GM18868 (cell line): ENCODE results near the gene USP48.
A peak's percentile ranks its signal among the peaks of the same experiment; 100 is the strongest.
"Not testable (repeated sequence)": the region's sequence is repeated elsewhere in the genome, so short reads cannot be mapped to it uniquely, and the experiment has no call there.

Experiments used
- ATAC-seq: cut with Tn5 transposase; IDR thresholded peaks from one replicate; pipeline ENCODE4 v1.9.1; 2021; ENCODE audit warnings: mild to moderate bottlenecking, moderate library complexity; ENCODE audit not compliant: unreplicated experiment

Gene USP48, protein sequence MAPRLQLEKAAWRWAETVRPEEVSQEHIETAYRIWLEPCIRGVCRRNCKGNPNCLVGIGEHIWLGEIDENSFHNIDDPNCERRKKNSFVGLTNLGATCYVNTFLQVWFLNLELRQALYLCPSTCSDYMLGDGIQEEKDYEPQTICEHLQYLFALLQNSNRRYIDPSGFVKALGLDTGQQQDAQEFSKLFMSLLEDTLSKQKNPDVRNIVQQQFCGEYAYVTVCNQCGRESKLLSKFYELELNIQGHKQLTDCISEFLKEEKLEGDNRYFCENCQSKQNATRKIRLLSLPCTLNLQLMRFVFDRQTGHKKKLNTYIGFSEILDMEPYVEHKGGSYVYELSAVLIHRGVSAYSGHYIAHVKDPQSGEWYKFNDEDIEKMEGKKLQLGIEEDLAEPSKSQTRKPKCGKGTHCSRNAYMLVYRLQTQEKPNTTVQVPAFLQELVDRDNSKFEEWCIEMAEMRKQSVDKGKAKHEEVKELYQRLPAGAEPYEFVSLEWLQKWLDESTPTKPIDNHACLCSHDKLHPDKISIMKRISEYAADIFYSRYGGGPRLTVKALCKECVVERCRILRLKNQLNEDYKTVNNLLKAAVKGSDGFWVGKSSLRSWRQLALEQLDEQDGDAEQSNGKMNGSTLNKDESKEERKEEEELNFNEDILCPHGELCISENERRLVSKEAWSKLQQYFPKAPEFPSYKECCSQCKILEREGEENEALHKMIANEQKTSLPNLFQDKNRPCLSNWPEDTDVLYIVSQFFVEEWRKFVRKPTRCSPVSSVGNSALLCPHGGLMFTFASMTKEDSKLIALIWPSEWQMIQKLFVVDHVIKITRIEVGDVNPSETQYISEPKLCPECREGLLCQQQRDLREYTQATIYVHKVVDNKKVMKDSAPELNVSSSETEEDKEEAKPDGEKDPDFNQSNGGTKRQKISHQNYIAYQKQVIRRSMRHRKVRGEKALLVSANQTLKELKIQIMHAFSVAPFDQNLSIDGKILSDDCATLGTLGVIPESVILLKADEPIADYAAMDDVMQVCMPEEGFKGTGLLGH

DNA sequence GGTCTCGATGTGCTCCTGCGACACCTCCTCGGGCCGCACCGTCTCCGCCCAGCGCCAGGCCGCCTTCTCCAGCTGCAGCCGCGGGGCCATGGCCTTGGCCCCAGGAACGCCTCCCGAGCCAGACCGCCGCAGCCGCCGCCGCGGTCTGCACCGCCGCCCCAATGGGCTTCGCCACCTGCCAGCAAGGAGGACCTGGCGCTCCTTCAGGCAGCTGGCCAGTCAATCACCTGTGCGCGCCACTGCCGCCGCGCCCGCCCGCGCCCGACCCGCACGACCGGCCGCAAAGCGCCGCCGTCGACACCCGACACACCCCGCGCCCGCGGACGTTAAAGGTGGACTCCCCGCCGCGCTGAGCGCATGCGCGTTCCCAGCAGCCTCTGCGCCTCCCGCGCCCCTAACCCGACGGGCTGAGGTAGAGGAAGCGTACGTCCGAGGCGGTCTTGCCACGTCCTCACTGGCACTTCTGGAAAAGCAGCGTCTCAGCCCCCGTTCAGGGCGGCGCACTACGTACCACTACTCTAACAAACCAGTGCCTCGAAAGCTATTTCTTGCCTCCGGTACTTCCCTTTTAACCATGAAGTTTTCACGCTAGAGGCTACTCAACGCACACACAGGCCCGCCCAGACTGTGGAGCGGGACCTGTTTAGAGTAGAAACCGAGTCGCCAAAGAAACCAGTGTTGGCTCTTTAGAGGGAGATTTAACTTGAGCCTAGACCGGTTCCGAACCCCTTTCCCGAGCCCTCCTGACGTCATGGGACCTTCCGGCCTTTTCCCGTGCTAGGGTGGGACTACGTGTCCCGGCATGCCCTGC is at the start of gene USP48:
Gene USP48 (minus strand): TSS at position 282 of the 811 bp plus-strand sequence. CDS start 192 bp downstream, at position 90.
- peak; percentile 68 for ATAC-seq

DNA sequence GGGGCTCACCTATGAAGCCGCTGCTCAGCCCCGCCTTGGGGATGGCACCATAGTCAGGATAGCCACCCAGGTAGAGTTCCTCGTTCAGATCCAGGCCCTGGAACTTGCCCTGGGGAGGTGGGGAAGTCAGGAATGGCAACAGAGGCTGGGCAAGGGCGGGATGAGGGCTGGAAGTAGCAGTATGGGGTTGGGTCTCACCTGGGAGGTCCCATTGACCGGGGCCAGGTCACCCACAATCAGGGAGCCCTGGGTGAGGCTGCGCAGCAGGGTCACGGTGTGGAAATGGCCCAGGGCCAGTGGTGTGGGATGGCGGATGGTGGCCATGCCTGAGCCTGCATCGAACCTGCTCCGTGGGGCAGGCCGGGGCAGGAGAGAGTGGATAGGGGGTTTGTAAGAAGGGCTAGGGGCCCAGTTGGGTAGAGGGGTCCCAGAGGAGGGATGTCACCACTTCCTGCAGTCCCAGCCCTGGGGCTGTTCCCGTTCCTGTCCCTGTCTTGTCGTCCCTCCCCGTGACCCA is 48.6 kb upstream of the USP48 start:
- ATAC-seq: no peak

DNA sequence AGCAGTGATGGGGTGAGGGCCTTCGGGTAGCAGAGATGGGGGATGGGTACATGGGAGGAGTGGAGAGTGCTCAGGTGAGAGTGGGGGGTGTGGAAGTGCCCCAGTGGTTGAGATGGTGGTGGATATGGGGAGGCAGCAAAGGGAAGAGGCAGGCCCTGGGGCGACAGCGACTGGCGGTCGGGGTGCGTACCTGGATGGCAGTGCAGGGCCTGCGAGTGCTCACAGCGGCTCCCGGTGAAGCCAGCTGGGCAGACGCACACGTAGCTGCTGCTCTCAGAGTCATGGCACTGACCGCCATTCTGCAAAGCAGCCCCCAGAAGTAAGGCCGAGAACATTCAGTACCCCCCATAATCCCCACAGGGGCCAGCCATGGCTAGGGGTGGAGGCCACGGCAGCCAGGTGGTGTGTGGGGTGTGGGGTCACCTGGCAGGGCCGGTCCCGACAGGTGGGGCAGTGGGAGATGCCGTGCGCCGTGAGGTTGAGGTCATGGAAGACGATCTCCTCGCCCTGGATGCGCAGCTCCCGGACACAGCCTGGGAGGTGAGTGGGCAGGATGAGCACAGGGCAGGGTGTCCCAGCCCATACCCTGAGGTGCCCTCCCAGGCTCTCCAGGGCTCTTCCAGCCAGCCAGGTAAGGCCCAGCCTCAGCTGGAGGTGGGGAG is 48.0 kb upstream of the USP48 start:
- ATAC-seq: no peak

DNA sequence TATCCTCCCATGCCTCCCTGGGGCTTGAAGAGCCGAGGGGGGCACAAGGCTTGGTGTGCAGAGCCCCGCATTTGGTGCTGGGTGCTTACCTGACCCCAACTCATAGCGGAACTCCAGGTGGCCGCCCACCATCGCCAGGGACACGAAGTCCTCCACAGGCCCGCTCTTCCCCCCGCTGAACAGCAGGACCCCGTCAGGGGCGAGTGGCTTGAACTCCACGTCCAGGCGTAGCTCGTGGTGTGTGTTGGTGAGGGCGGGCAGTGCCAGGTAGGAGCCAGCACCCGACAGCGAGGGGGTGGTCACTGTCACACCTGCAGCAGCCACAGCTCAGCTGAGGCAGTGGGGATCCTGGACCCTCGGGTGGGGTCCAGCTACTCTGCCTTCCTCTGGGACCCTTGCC is 46.3 kb upstream of the USP48 start:
- no peak for ATAC-seq

DNA sequence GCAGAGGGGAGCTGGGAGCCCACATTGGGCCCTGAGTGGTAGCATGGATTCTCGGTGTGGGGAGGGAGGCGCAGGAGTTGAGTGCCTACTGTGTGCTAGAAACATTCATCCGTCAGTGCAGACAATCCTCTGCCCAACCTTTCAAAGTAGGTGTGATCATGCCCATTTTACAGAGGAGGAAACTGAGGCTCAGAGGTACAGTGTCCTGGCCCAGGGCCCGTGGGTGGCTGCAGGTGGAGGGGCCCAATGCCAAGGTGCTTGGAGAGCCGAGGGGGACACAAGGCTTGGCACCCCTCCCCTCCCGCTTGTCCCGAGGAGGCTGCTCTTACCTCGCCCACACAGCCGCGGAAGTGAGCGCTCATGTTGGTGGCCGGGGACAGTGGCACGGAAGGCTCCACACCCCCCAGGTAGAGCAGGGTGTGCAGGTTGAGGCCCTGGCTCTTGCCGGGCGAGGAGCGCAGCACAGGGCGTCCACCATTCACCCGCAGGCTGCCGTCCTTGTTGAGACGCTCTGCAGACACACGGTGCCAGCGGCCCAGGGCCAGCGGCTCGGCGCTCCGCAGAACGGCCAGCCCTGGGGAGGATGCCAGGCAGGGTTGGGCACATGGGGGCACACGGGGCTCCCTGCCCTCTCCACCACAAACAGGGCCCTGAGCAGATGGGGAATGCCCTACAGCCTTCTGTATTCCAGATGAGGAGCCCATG is 45.7 kb upstream of the USP48 start:
- no peak for ATAC-seq

DNA sequence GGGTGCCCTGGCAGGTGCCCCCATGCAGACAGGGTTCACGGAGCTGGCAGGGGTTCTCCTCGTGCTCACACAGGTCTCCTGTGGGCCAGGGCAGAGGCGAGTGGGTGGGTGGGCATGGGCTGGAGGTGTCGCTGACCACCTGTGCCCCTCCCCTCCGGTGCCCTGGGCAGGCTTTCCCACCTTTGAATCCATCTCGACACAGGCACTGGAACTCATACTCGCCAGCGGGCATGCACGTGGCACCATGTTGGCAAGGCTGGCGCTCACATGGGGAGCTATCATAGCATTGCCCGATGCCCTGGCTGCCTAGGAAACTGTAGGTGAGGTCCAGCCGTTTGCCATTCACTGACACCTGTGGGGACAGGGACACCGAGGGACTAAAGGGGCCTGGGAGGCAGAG is 45.1 kb upstream of the USP48 start:
- no peak for ATAC-seq

DNA sequence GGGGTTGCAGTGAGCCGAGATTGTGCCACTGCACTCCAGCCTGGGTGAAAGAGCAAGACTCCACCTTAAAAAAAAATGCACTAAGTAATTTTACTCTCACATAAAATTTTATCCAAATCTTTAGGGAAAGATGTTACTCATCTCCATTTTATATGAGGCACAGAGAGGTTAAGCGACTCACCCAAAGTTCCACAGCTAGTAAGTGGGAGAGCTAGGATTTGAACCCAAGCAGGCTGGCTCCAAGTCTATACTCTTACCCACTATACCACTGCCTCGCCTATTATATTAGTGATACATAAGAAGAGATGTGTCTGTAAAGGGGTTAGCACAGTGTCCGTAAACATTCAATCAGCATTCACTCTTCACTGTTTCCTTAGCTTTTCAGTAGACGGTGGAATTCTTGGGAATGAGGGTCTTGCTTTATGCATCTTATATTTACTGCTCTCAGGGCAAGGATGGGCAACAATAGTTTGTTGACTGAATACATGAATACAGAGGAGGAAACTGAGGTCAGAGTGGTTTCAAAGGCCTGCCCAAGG is 44.3 kb upstream of the USP48 start:
- ATAC-seq: no peak

DNA sequence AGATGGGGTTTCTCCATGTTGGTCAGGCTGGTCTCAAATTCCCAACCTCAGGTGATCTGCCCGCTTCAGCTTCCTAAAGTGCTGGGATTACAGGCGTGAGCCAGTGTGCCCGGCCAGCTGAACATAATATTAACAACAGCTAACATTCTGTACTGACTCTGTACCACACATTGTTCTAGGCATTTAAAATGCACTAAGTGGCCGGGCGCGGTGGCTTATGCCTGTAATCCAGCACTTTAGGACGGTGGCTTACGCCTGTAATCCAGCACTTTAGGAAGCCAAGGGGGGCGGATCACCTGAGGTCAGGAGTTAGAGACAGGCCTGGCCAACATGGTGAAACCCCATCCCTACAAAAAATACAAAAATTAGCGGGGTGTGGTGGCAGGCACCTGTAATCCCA is 43.7 kb upstream of the USP48 start:
- not testable (repeated sequence) for ATAC-seq

DNA sequence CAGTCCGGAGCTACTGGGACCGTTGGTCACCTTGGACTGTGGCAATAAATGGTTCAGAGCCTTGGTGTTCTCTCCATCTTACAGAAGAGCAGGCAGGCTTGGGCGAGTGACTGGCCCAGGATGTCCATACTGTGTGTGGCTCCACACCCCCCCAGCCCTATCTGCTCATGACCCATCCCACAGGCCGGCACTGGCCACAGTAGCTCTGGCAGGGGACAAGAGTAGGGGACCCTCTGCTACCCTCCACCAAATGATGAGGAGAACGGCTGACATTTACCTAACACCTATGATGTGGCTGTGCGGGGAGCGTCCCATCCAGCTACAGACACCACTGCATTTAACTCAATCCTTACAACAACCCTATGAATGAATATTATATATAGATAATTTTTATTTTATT is 42.4 kb upstream of the USP48 start:
- no peak for ATAC-seq

DNA sequence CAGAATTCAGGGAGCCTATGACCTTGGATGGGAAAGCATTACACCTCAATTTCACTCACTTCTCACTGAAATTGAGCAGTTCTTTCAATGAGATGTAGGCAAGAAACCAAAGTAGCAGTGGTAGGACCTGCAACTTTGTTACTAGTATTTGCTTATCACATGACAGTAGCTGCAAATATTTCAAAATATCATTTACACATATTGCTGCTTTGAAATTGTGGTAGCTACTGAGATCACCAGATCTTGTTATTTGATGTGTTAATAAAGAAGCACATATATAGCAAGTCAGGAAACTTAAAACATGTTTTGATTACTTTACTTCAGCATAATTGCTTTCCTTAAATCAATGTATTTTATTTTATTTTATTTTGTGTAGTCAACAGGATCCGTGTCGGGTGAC is 42.0 kb upstream of the USP48 start:
- no peak for ATAC-seq

DNA sequence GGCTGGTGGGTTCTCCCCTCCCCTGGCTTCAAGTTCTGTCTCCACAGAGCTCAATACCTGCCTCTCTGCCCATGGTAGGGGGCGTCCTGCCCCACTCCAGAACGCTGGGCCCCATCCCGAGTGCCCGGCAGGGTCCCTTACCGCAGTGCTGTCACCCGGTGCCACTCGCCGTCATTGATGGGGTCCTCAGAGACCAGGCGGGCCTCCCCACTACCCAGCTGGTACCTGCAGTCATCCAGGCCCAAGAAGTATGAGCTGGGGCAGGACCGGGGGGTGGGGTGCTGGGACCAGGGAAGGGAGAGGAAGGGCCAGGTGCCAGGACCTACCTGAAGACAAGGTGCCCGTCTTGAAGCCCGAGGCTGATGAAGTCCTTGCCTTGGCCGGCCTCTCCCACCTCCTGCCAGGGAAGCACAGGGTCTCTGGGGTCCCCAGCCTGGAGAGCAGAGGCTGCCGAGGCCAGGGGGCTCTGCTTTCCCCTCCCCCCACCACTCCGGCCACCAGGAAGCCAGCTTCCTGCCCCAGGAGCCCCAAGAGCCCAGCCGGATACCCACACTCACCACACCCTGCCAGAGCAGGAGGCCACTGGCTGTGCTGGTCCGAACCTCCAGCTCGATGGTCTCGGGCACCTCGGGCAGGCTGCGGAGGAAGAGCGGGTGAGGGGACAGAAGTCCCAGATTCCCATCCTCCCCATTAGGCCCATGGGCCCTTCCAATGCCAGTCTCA is 41.2 kb upstream of the USP48 start:
- no peak for ATAC-seq

DNA sequence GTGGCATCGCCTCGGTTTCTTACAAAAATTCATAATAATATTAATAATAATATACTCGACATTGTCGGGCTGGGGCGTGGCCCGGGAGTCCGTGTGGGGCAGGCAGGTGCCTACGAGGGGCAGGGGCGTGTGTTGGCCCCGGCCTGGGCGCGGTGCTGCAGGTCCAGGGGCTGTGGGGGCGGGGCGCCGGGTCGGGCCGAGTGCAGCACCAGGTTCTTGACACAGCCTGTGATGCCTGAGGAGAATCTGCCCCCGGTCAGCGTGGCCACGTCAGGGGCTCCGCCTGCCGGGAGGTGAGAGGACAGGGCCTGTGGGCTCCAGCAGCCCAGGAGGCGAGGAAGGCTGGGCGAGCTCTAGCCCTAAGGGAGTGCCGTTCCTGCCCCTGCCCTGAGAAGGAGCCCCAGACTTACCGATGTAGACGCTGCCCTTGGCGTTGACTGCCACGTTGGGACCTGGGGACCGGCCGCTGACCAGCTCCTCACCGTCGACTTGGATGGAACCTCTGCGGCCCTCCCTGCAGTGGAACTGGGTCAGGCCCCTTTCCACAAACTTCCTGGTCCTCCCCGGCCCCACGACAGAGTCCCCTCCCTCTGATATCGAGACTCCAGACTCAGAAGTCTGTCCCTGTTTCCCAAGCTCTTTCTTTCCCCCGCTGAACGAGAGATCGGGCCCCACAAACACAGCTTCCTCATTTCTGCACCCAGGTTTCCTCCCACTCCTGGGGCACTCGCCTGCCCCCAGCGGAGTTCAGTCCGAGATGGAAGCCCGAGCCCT is 40.4 kb upstream of the USP48 start:
- ATAC-seq: no peak

DNA sequence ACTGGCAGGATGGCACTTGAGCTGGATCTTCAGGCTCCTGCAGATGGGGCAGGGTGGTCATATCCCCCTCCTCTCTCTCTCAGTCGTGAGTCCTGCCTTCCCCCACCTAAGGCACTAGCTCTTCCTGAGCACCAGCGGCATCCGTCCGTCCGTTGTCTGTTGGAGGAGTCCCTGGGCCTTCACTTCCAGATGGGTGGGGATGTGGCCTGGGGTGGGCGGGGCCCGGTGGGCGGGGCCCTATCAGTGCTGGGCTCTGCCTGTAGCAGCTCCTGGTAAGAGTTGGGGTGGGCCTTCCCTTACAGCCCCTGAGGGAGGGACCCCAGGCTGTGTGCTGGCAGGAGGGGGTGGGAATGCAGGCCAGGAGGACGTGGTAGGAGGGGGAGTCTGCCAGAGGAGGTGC is 39.4 kb upstream of the USP48 start:
- no peak for ATAC-seq

DNA sequence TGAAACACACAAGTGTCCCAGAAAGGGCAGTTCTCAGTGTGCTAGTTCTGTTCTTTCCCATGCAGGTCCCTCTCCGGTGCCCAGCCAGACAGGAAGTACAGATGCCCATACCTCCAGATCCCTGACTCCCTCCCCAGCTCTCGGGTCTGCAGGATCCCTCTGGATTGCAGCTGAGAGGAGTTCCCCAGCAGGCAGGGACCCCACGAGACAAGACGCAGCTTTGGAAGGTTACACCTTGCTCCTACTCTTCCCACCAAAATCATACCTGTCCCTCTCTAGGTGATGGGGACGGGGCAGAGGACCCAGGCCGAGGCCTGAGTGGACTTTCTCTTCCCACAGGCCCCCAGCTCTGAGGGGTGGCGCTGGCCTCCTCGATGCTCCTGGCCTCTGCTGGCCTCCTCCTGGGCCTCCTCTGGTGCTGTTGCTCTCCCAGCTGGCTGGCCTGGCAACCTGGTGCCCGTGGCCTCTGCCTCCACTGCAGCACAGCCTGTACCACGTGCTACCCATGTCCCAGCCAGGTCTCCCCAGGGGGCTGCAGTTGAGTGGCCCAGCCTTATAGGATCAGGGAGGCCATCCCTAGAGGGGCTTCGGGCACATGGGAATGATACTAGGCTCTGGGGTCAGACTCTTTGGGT is 38.6 kb upstream of the USP48 start:
- ATAC-seq: no peak

DNA sequence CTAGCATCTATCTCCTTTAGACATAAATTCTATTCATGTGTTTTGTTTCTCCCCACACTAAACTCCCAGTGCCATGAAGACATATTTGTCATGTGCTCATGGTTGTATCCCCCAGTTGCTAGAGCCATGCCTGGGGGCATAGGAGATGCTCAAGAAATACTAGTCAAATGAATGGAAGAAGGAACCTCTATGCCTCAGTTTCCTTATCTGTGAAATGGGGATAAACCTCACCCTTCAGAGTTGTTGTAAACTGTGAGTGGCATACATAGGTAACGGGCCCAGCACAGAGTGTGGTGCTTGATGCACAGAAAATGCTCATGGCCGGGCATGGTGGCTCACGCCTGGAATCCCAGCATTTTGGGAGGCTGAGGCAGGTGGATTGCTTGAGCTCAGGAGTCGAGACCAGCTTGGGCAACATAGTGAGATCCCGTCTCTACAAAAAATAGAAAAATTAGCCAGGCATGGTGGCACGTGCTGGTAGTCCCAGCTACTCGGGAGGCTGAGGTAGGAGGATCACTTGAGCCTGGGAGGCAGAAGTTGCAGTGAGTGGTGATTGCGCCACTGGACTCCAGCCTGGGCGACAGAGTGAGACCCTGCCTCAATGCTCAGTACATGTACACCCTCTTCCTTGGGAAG is 37.8 kb upstream of the USP48 start:
- no peak for ATAC-seq

DNA sequence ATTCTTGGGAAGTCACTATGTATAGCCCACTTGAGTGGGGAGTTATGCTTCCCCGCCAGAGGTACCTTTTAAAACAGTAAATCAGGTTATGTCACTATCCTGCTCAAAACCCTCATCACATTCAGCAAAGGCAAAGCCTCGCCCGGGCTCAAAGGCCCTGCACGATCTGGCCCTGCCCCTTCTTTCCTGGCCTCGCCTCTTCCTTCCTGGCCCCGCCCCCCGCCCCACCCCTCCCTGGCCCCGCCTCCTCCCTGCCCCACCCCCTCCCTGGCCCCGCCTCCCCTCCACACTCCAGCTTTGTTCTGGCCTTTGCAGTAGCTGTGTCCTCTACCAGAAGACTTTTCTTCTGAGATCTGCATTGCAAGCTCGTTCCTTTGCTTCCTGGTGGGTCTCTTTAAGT is 35.7 kb upstream of the USP48 start:
- ATAC-seq: no peak
